B cell (primary cell): ENCODE results near the gene ALKAL2.

Experiments
- CTCF ChIP-seq: fragments of 200-600 bp; IDR thresholded peaks from one replicate; pipeline ENCODE4 v1.8.0; 2022; ENCODE audit warnings: antibody characterized with exemption, mild to moderate bottlenecking
- EZH2 ChIP-seq: IDR thresholded peaks from 2 replicates; pipeline ENCODE4 v1.6.1; 2012; ENCODE audit warnings: borderline replicate concordance, low read depth, mild to moderate bottlenecking, moderate library complexity, low read length; ENCODE audit not compliant: insufficient read depth, poor library complexity, severe bottlenecking

DNA sequence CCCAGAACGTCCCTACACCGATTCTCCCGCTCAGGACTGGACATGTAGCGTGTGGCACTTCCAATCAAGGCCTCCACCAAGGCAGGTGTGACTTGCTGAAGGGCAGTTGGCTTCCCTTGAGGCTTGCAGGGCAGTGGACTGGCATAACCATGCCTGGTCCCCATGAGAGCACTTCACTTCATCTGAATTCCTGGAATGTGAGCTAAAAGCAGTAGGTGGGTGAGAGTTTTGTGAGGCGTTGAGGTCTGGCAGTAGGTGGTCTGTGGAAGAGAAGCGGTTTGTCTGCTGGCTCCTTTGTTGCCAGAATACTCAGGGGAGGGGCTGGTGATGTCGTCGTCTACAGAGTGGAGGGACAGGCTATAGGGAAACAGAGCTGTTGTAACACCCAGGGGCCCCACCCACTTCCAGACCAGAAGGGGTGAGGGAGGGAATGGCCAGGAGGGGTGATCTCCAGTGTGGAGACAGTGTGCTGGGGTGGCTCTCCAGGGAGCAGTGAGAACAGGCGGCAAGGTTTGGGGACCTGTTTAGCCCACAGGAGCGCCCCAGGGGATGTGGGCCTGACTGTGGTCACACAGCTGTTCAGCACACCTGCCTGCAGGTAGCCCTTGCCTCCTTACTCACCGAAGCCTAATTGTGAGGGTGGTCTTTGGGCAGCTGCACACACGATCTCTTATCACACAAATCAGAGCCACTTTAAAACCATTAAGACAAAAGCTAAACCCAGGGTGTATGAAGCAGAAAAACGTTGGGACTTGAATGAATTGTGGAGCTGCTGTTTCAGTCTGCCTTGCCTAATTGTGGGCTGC lies 21.5 kb upstream of the ALKAL2 start:
- TF ChIP-seq CTCF = no peak
- TF ChIP-seq EZH2 = no peak
